Testis (tissue), 2 donors: ENCODE data around the gene APOOL.

Source experiments
- CTCF ChIP-seq, 3 experiments: fragments of 450-650 bp in 2 of 3; fragments of 200-600 bp in 1 of 3; sonication (generic) in 1 of 3; IDR thresholded peaks; one replicate each; pipeline ENCODE4 v1.5.1; 2016 to 2019; ENCODE audit warnings: antibody characterized with exemption in 3 of 3, mild to moderate bottlenecking in 2 of 3, moderate library complexity in 1 of 3
- POLR2A ChIP-seq: fragments of 450-650 bp; IDR thresholded peaks from one replicate; pipeline ENCODE4 v1.6.1; 2017; ENCODE audit warnings: antibody characterized with exemption, mild to moderate bottlenecking, moderate library complexity

GRCh38 chrX:85003655-85004244 is at the start of gene APOOL:
- TF ChIP-seq POLR2A (no peak), CTCF (IDR thresholded peaks at IDR 0.05) (no peak)
